ENCODE data around the gene RIC8B. TPM values are rescaled to one million over a fixed set of nuclear protein-coding genes. Genes with fewer than 3 reads are reported as not detected.
A peak's percentile ranks its signal among the peaks of the same experiment; 100 is the strongest.

Gene RIC8B
- total and polyA plus RNA-seq, 2 of the 13 experiments (the other 11 are each of a cell fraction or from before 2014, with no cell fraction given): 5.1 to 7.5 TPM

DNA sequence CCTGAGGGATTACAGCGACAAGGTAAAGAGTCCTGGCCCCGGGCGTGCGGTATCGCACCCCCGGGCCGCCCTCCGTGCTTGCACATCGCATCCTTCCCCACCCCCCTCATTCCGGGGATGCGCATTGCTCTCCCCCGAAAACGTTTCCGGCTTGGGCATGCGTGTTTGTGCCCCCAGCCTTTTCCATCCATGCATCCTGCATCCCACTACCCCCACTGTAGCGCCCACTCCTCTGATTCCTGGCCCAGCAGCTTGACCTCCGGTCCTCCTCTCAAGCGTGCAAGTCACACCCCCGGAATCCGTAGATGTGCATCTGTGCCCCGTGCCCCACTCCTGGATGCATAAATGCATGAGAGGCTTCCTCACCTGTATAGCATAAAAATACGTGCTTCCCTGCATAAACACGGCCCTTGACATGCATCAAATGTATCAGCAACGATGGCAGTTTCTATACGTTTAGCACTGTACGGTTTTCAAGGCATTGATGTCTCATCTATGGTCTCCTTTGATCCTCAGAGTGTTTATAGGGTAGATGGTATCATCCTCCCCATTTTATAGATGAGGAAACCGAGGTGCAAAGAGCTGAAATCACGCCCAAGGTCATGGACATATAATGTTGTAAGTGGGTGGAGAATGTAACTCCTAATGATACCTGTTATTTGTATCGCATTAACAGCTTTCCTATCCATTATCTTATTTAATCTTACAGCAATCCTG lies 484 bp downstream of the RIC8B start:
- peaks cover 71% of the 10 kb centered on the region for H3K4me1 ChIP-seq (ENCODE audit: insufficient read depth, low read length)
- peaks cover 39% of the 10 kb centered on the region for H3K79me2 ChIP-seq (ENCODE audit: insufficient read depth, low read length)
- no peaks in the 10 kb centered on the region for H3K9me3 ChIP-seq (ENCODE audit: low read length)
- peak overlapping the region; percentile 97 for H3K9ac ChIP-seq (ENCODE audit: insufficient read depth, low read depth, low read length)
- ATAC-seq (no peak), DNase-seq (ENCODE audit: low spot score) (no peak), FAIRE-seq (no peak)
- CTCF ChIA-PET (ENCODE audit: low intra/inter-chr PET ratio, low total read pairs): no interaction called here
- H3K4me3 ChIP-seq (replicated peaks in 1 of 3; ENCODE audit: insufficient read depth in 1 of 3, low read depth in 2 of 3, low read length in 3 of 3): peak overlapping the region; percentile 82 to 95 (median 93)
- POLR2A ChIA-PET: interaction anchor here (0.6 to 1.8 kb wide), 5 partner anchors 10 to 130 kb away, joined by 3 to 4 read pairs (median 3); no protein-coding TSS in a partner anchor
- in situ Hi-C loops (cut with HindIII; ENCODE audit: extremely low pct_ligation_motif_present, low pct_unique_long_range_greater_than_20kb) (no loop called here), intact Hi-C loops (cut with micrococcal nuclease; ENCODE audit: unreplicated experiment) (no loop called here)
- H3K27me3 ChIP-seq (ENCODE audit: control insufficient read depth in 1 of 2, insufficient read depth in 2 of 2, low read length in 2 of 2): no peaks in the 10 kb centered on the region; a peak in 1 of 5 replicates
- H2AFZ ChIP-seq (ENCODE audit: low read length): no peak overlapping the region
- peak overlapping the region; percentile 97 for H3K27ac ChIP-seq (ENCODE audit: extremely low read length, insufficient read depth, low read length)
- 9% methylated on average over 14 of the region's 29 CpGs for WGBS (ENCODE audit: low lambda C conversion rate)
- peak overlapping the region; percentile 86 for H3K4me2 ChIP-seq (ENCODE audit: low read depth, low read length)
- H3K36me3 ChIP-seq (replicated peaks in 1 of 2; ENCODE audit: control insufficient read depth in 1 of 2, insufficient read depth in 2 of 2, low read length in 2 of 2): no peaks in the 10 kb centered on the region
- H4K20me1 ChIP-seq (ENCODE audit: insufficient read depth, low read length): no peaks in the 10 kb centered on the region; the same call in 1 of the 2 replicates
- BruUV-seq (replicated peaks): no TSS peak
- TF ChIP-seq ZNF878 (CRISPR knock-in tag; IDR thresholded peaks at IDR 0.05) (peak; percentile 51; the same call in 1 of the 2 replicates), ISL2 (CRISPR knock-in tag; IDR thresholded peaks at IDR 0.05) (no peak), HDAC1 (CRISPR knock-in tag; IDR thresholded peaks at IDR 0.05) (peak; percentile 19; the same call in 1 of the 2 replicates), ZNF629 (CRISPR knock-in tag; conservative IDR thresholded peaks at IDR 0.05) (peak; percentile 88), ZNF564 (CRISPR knock-in tag; IDR thresholded peaks at IDR 0.05) (0 out of 2 replicates have a peak, but pooled peaks have one; percentile 1), GFI1 (CRISPR knock-in tag; IDR thresholded peaks at IDR 0.05; ENCODE audit: borderline replicate concordance) (0 out of 2 replicates have a peak, but pooled peaks have one; percentile 11), ZNF572 (CRISPR knock-in tag; IDR thresholded peaks at IDR 0.05) (0 out of 2 replicates have a peak, but pooled peaks have one; percentile 10), PCBP1 (IDR thresholded peaks at IDR 0.05; ENCODE audit: borderline replicate concordance, low read depth, low read length) (no peak), LCORL (IDR thresholded peaks at IDR 0.05) (no peak), LCORL (CRISPR knock-in tag; IDR thresholded peaks at IDR 0.05) (0 out of 2 replicates have a peak, but pooled peaks have one; percentile 16), MYC (CRISPR knock-in tag; IDR thresholded peaks at IDR 0.05; ENCODE audit: borderline replicate concordance) (0 out of 2 replicates have a peak, but pooled peaks have one; percentile 6), TMF1 (CRISPR knock-in tag; IDR thresholded peaks at IDR 0.05; ENCODE audit: low read depth) (no peak), NONO (IDR thresholded peaks at IDR 0.05) (no peak), NONO (CRISPR knock-in tag; conservative IDR thresholded peaks at IDR 0.05) (no peak; the same call in 1 of the 2 replicates), ZNF496 (CRISPR knock-in tag; IDR thresholded peaks at IDR 0.05; ENCODE audit: insufficient replicate concordance) (no peak), ZNF780A (CRISPR knock-in tag; IDR thresholded peaks at IDR 0.05) (peak; percentile 23; the same call in 1 of the 2 replicates), ATF7-NPFF (CRISPR knock-in tag; IDR thresholded peaks at IDR 0.05; ENCODE audit: low read depth) (0 out of 2 replicates have a peak, but pooled peaks have one; percentile 35)
- TF ChIP-seq, protein P1, sequence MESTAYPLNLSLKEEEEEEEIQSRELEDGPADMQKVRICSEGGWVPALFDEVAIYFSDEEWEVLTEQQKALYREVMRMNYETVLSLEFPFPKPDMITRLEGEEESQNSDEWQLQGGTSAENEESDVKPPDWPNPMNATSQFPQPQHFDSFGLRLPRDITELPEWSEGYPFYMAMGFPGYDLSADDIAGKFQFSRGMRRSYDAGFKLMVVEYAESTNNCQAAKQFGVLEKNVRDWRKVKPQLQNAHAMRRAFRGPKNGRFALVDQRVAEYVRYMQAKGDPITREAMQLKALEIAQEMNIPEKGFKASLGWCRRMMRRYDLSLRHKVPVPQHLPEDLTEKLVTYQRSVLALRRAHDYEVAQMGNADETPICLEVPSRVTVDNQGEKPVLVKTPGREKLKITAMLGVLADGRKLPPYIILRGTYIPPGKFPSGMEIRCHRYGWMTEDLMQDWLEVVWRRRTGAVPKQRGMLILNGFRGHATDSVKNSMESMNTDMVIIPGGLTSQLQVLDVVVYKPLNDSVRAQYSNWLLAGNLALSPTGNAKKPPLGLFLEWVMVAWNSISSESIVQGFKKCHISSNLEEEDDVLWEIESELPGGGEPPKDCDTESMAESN (CRISPR knock-in tag; conservative IDR thresholded peaks at IDR 0.05): 0 out of 2 replicates have a peak, but pooled peaks have one; percentile 6

Measured in HepG2 (cell line).